NCI-H1436 treated with DMSO at 0.1 percent for 48 hours (cell line): Measurements from ENCODE around the gene FOSL2.

Experiments used
- DNase-seq: peaks from one replicate; lab custom pipeline; 2025; lab: John Stamatoyannopoulos, UW

Gene FOSL2

DNA sequence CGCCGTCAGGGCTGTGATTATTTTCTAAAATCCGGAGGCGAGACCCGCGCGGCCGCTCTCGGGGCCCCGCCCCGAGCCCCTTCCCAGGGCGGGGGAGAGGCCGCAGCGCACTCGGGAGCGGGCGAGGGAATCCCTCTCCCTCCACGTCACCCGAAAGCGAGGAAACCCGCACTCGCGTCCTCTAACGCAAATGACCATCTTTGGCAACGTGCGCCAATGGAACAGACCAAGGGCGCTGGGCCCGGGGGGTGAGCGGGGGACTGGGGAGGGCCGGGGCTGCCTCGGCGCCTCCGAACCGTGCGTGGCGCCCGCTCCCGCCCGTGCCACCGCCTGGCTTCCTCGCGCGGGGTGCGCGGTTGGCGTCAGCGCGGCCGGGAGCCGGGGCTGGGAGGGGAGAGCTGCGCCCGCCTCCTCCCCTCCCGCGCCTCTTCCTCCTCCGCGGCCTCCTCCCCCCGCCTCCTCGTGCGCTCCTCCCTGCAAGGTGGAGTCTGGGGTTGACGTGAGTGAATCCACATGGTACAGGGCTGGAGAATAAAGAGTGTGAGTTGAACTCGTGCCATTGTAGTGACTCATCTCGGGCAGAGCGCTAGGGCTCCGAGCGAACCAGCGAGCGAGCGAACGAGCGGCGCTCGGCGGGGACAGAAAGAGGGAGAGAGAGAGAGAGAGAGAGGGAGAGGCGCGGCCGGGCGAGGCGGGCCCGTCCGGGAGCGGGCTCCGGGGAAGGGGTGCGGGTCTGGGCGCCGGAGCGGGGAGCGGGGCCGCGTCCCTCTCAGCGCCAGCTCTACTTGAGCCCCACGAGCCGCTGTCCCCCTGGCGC, at the start of gene FOSL2:
TSS of gene FOSL2 (plus strand) at position 562 of the 817 bp plus-strand sequence. CDS start 863 bp downstream, outside the sequence.
- DNase-seq = peak; percentile 85

DNA sequence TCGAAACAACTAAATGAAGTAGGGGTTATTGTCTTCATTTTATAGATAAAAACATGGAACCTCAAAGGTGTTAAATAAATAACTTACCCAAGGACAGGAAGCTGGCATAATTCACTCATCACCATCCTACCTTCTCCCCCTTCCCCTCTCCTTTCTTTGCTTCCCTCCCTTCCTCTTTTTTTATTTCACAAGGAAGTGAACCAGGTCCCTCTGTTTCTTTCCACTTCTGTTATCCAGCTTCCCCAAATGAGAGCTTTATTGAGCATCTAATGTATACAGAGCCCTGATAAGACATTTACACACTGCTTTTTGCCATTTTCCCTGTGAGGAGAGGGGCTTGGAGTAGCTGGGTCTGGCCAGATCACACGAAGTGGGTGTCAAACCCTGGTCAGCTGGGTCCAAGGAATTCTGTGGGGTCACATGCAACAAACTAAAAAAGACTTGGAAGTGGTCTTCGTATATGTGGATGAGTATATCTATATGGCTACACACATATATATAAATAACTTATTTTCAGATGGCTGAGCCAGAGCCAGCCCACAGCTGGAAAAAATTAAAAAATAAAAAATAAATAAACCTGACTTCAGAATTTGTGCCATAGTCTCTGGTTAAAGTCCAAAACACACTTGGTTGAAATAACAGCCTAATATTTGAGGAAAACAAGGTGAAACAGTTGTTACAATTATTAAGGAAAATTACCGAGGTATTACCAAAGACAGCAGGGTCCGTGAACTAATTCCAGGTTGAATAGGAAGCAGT, 49.3 kb upstream of the FOSL2 start:
- no peak for DNase-seq

- no peak for DNase-seq
These were observed 48.5 kb upstream of the FOSL2 start for GRCh38 chr2:28343971-28344715.

GRCh38 chr2:28344756-28345373, 47.8 kb upstream of the FOSL2 start:
- DNase-seq = no peak

DNA sequence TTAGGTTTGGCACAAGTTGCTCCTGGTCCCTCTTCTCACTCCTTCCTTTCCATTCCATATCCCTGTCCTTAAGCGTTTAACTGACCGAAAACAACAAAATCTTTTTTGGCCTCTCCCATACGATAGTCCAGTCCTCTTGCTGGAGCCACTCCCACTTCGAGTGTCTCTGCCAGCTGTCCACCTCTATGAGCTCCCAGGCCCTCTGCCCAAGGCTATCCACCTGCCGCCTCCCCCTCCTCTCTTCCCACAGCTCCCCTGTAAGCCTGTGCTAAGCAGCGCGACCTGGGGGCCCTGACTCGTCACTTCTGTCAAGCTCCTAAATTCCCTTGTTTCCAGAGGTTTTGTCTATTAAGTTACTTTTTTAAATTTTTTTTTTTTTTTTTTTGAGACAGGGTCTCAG, 47.0 kb upstream of the FOSL2 start:
- DNase-seq = no peak

DNA sequence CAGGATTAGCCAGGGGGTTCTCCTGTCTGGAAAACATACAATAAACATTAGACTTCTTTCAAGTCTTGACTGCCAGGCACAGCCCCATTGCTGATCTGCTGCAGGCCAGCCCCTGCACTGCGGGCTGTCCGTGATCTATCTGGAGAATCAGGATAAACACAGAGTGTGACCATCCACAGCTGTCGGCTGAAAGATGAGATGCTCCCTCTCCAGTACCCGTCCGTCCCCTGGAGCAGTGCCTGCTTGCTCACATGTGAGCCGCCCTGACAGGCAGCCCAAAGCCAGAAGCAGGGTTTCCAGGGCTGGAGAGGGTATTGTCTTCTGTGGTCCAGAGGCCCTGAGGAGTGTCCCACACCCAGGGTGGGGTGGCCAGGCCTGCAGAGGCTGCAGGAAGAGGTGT, 46.1 kb upstream of the FOSL2 start:
- no peak for DNase-seq

- no peak for DNase-seq
These were observed 45.5 kb upstream of the FOSL2 start for GRCh38 chr2:28347193-28347592.

DNA sequence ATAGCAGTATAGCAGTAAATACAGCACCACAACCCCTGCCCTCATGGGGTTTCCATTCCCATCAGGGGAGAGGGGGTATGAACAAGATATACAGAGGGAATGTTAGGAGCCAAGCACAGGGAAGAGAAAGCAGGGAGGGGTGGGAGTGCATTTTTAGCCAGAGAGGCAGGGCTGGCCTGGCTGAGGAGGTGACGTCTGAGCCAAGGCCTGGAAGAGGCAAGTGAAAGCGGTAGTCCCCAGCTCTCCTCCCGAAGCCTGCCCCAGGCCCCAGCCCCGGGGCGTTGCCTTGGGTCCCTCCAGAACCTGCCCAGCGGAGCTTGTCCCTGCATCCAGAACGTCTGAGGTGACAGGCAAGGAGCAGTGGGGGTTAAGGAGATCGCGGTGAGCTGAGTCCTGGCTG, 45.1 kb upstream of the FOSL2 start:
- DNase-seq = no peak

DNA sequence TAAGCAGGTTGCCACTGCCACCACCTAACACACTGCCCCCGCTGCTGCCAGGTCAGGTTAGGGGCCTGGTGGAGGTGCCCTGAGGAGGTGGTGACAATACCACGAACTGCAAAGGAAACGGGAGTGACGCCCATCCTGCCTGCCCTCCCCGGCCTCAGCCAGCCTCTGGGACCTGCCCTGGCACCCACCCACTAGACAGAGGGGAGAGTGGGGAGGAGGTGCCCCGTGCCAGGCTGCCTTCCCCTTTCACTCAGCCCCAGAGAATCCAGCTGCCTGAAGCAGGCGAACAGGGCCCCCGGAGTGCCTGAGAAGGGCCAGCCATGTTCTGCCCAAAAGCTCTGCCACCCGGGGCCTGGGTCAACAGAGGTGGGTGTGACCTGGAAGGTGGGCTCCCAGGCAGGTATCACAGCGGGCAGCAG, 44.5 kb upstream of the FOSL2 start:
- no peak for DNase-seq

DNA sequence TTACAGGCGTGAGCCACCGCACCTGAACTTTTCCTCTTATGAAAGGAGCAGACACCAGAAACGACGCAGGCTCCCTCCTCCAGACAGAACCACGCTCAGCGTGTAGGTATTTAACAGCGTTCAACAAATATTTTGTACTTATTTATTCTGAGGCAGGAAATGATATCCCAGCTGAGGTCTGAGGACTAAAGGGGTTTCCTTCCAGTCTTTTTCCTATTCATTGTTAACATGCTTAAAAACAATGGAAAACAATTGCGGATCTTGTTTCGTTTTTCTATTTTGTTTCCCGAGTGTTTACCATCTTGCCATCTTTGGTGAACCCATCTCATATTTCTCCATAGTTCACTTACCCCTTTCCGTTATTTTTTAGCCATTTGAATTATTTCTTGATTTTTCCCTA, 43.7 kb upstream of the FOSL2 start:
- no peak for DNase-seq

- no peak for DNase-seq
These were observed 43.0 kb upstream of the FOSL2 start for GRCh38 chr2:28349546-28350165.

- no peak for DNase-seq
These were observed 42.5 kb upstream of the FOSL2 start for GRCh38 chr2:28350196-28350595.

GRCh38 chr2:28350791-28351285, 41.8 kb upstream of the FOSL2 start:
- no peak for DNase-seq

- DNase-seq = no peak
These were observed 41.0 kb upstream of the FOSL2 start for GRCh38 chr2:28351621-28352020.

GRCh38 chr2:28352104-28352503, 40.6 kb upstream of the FOSL2 start:
- DNase-seq = no peak

GRCh38 chr2:28352610-28353195, 40.0 kb upstream of the FOSL2 start:
- DNase-seq = no peak

GRCh38 chr2:28354920-28355520, 37.6 kb upstream of the FOSL2 start:
- no peak for DNase-seq

DNA sequence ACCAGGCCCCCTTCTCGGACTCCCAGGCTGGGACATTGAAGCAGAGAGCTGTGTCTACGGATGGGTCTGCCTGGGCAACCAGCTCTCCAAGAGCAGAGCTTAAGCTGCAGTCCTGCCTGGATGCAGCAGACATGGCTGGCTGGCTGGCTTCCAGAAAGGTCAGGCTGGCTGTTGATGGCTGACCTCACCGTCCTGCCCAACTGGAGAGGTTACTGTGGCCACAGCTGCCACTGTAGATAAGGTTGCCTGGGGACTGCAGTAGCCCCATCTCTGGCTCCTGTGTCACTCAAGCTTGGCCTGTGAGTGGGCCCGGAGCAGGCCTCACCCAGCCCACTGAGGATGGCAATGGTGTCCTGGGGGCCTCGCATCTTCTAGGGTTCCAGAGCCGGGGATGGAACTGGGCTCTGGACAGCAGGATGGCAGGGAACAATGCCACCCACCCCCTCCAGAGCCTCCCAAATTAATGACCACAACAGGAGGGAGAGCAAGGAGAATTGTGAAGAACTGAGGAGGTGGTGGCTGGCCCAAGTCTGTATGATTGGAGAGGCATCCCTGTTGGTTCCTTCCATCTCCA, 37.0 kb upstream of the FOSL2 start:
- no peak for DNase-seq

DNA sequence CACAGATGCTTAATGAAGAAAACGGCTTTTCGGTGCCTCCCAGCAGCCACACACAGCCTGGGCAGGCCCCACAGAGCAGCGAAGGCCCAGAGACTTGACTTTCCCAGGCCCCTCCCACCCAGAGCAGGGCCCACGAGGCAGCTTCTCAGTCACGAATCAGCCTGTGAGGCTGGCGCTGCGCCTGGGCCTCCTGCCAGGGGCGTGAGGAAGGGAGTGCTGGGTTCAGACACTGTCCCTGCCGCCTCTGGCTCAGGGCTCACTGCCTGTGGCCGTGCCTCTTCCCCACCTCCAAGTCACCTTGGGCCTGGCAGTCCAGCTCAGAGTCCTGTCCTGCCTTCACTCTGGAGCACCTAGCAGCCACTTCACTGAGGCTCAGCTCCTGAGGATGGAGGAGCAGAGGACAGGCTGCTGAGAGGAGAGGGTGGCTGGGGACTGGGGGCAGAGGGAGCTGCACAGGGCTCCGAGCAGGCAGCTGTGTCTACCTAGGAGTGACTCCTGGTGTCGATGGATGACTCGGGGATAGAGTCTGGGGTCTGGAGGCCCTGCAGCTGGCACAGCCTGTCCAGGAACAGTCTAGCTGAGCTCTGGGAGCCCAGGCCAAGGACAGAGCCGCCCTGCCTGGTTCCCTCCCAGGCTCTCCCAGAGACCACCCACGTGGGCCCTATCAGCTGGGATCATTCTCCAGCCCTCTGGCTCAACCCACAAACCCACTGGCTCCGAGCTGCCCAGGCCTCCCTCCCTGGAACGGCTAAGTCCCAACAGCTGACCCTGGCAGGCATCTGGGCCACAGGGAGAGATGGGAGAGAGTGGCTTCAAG, 36.4 kb upstream of the FOSL2 start:
- no peak for DNase-seq
